Sigmoid colon (tissue), 7 donors: ENCODE results near the gene ENDOG. TPM values are rescaled to one million over a fixed set of nuclear protein-coding genes. Genes with fewer than 3 reads are reported as not detected.
A peak's percentile ranks its signal among the peaks of the same experiment; 100 is the strongest.

Experiments
- DNase-seq: peaks from one replicate; pipeline ENCODE4 v3.0.0-alpha.2; 2019
- H3K27ac ChIP-seq, 4 donors: fragments of 200-600 bp; sonication (generic); one replicate each; pipeline ENCODE4 v1.5.1; 2016 to 2019; ENCODE audit warnings: mild to moderate bottlenecking in 1 of 4
- H3K27me3 ChIP-seq, 3 donors: fragments of 200-600 bp; sonication (generic); one replicate each; pipeline ENCODE4 v1.5.1; 2019; ENCODE audit warnings: mild to moderate bottlenecking in 1 of 3
- H3K36me3 ChIP-seq, 4 donors: fragments of 200-600 bp; sonication (generic); one replicate each; pipeline ENCODE4 v1.5.1; 2016 to 2019
- H3K4me1 ChIP-seq, 4 donors: fragments of 200-600 bp; sonication (generic); one replicate each; pipeline ENCODE4 v1.5.1; 2017 to 2019
- H3K4me3 ChIP-seq, 4 donors: fragments of 200-600 bp; sonication (generic); one replicate each; pipeline ENCODE4 v1.5.1; 2017 to 2019; ENCODE audit warnings: mild to moderate bottlenecking in 2 of 4, moderate library complexity in 1 of 4
- H3K9me3 ChIP-seq, 4 donors: fragments of 200-600 bp in 3 of 4; sonication (generic) in 3 of 4; one replicate each; pipeline versions ENCODE4 v1.5.1 to v1.6.1; 2013 to 2019
- EP300 ChIP-seq, 4 donors: sonication (generic); formaldehyde crosslinking; IDR thresholded peaks; one replicate each; pipeline ENCODE4 v1.6.1; 2017; ENCODE audit warnings: antibody characterized with exemption in 4 of 4
- POLR2A ChIP-seq, 2 donors: fragments of 450-650 bp; IDR thresholded peaks; one replicate each; pipeline ENCODE4 v1.6.1; 2016; ENCODE audit warnings: antibody characterized with exemption in 2 of 2, mild to moderate bottlenecking in 2 of 2, moderate library complexity in 2 of 2
- POLR2AphosphoS5 ChIP-seq, 4 donors: sonication (generic); formaldehyde crosslinking; IDR thresholded peaks; one replicate each; pipeline ENCODE4 v1.6.1; 2017; ENCODE audit warnings: antibody characterized with exemption in 4 of 4
- WGBS, 2 donors: extraction: QIAGEN DNeasy Blood & Tissue Kit; methylation state at CpG; one replicate each; pipeline ENCODE4 v1.1.7; 2013; 5-methylcytosine and 5-hydroxymethylcytosine counted together
- intact Hi-C: fragments of 100-400 bp; cut with DNase I; formaldehyde crosslinking; loops from one replicate; pipeline ENCODE4 v1.15.1; 2023
- polyA plus RNA-seq, 3 donors: library from polyadenylated mRNA; stranded (reverse); fragments of 200-250 nt; gene quantifications; one replicate each; pipeline ENCODE4 v1.2.3, GENCODE V29; 2013
- total RNA-seq, 4 donors: library from RNA; depleted of rRNA; stranded (reverse); fragments of >200 nt; gene quantifications; one replicate each; pipeline ENCODE4 v1.1.0, GENCODE V29; 2016
- TF ChIP-seq, protein P1 (sequence below), 4 experiments: fragments of 450-650 bp in 3 of 4; fragments of 200-600 bp in 1 of 4; IDR thresholded peaks; one replicate each; pipeline ENCODE4 v1.5.1; 2016 to 2019; ENCODE audit warnings: antibody characterized with exemption in 4 of 4, mild to moderate bottlenecking in 3 of 4, moderate library complexity in 2 of 4
- donor health status: healthy with polysubstance abuse.
- donor health status: Bipolar disorder and iron deficiency.
- donor health status: healthy.

ENDOG gene
- total and polyA plus RNA-seq, 7 donors, result 5.9 to 49.0 (median 15.7) TPM

DNA sequence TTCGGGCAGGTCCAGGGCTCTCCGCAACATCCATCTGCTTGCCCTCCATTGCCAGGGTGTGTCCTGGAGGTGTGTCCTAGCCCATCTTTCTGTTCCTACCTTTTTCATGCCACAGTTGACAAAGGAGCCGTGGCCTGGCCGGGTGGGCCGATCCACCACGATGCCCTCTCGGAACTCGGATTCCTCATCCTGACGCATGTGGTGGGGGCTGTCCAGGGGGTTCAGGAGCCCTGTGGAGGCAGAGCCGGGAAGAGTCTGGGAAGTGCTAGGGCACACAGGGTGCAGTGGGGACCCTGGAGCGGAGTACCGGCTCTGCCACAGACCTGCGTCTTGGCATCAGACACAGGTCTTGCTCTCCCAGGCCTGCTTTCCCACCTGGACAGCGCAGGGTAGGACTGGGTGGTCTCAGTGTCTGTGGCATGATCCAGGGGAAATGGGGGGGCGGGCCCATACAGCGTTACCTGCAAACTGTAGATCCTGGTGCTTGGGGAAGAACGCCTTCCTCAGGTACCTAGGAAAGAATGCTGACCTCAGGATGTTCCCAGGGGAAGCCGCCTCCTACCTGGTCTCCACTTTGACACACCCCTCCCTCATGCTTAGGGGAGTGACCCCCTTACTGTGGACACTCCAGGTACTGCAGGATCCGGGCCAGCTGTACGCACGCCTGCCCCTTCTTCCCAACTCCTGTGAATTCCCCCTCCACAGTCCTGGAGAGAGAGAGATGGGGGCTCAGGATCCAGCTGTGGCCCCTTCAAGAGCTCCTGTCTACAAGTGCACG, 7.8 kb downstream of the ENDOG start:
- peaks cover 0 to 18% (median 15%) of the 10 kb centered on the region in 4 donors for H3K4me1 ChIP-seq
- intact Hi-C loops, result no loop called here
- TF ChIP-seq POLR2A (IDR thresholded peaks at IDR 0.05) (no peak), POLR2AphosphoS5 (IDR thresholded peaks at IDR 0.05) (no peak), EP300 (IDR thresholded peaks at IDR 0.05) (no peak)
- TF ChIP-seq, protein P1, sequence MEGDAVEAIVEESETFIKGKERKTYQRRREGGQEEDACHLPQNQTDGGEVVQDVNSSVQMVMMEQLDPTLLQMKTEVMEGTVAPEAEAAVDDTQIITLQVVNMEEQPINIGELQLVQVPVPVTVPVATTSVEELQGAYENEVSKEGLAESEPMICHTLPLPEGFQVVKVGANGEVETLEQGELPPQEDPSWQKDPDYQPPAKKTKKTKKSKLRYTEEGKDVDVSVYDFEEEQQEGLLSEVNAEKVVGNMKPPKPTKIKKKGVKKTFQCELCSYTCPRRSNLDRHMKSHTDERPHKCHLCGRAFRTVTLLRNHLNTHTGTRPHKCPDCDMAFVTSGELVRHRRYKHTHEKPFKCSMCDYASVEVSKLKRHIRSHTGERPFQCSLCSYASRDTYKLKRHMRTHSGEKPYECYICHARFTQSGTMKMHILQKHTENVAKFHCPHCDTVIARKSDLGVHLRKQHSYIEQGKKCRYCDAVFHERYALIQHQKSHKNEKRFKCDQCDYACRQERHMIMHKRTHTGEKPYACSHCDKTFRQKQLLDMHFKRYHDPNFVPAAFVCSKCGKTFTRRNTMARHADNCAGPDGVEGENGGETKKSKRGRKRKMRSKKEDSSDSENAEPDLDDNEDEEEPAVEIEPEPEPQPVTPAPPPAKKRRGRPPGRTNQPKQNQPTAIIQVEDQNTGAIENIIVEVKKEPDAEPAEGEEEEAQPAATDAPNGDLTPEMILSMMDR (IDR thresholded peaks at IDR 0.05), result no peak
- no peaks in the 10 kb centered on the region for H3K27me3 ChIP-seq
- peaks cover 0 to 65% (median 19%) of the 10 kb centered on the region in 4 donors for H3K36me3 ChIP-seq
- no peak overlapping the region for H3K4me3 ChIP-seq
- H3K27ac ChIP-seq, result no peak overlapping the region
- DNase-seq, result no peak
- no peaks in the 10 kb centered on the region for H3K9me3 ChIP-seq
- WGBS, 2 donors, result 95% methylated on average over 22 of the region's 22 CpGs

DNA sequence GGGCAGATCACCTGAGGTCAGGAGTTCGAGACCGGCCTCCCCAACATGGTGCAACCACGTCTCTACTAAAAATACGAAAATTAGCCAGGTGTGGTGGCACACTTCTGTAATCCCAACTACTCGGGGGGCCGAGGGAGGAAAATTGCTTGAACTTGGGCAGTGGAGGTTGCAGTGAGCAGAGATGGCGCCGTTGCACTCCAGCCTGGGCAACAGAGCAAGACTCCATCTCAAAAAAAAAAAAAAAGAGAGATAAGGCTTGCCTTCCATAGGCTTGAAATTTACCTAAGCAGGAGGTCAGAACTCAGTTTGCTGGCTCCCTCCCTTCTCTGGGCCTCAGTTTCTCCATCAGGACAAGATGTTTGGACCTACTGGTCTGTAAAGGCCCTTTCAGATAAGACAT, 10.0 kb downstream of the ENDOG start:
- no peak for DNase-seq
- H3K9me3 ChIP-seq, result no peaks in the 10 kb centered on the region
- TF ChIP-seq POLR2AphosphoS5 (IDR thresholded peaks at IDR 0.05) (no peak), EP300 (IDR thresholded peaks at IDR 0.05) (no peak), POLR2A (IDR thresholded peaks at IDR 0.05) (no peak)
- TF ChIP-seq, protein P1 (IDR thresholded peaks at IDR 0.05), result no peak
- peaks cover 0 to 49% (median 9%) of the 10 kb centered on the region in 4 donors for H3K36me3 ChIP-seq
- 94 to 95% methylated on average over 8 of the region's 8 CpGs for WGBS, 2 donors
- intact Hi-C loops, result no loop called here
- peaks cover 0 to 18% (median 15%) of the 10 kb centered on the region in 4 donors for H3K4me1 ChIP-seq
- peak overlapping the region in 1 of 4 donors; percentile 69 for H3K4me3 ChIP-seq
- no peaks in the 10 kb centered on the region for H3K27me3 ChIP-seq
- H3K27ac ChIP-seq, result no peak overlapping the region

DNA sequence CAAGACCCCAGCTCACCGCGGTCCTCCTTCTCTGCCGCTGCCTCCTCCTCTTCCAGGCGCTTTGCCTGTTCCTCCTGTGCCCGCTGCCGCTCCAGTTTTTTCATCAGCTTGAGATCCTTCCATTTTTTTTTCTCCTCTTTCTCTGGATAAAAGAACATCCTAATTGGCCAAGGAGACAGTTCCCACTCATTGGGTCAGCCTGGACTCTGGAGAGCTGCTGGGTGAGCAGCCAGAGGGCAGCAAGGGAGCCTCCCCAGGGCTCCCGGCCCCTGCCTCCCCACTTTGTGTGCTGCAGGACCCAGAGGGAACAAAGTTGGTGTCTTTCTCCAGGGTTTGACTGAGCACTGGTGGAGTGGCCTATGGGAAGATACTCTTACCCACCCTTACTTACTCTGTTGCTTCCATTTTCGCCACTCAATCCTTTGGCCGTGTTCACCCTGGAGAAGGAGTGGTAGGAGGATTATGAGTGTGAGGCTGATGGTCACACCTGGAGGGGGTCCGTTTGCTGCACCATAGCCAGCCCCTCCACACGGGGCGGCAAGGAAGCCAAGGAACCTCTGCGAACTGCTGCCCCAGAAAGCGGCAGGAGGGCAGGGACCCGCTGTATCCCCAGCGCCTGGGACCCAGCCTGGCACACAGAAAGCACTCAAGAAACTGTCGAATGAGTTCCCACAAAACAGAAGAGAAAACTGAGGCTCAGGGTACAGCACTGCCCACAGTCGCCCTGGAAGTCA, 10.6 kb downstream of the ENDOG start:
- Histone ChIP-seq H3K27me3 (no peaks in the 10 kb centered on the region), H3K4me1 (peaks cover 0 to 18% (median 15%) of the 10 kb centered on the region in 4 donors), H3K9me3 (no peaks in the 10 kb centered on the region), H3K4me3 (peak overlapping the region; percentile 69 to 93 (median 83)), H3K27ac (peak overlapping the region; percentile 55 to 83 (median 78)), H3K36me3 (peaks cover 0 to 45% (median 9%) of the 10 kb centered on the region in 4 donors)
- intact Hi-C loops, result no loop called here
- WGBS, 2 donors, result 33 to 35% methylated on average over 18 of the region's 18 CpGs
- no peak for TF ChIP-seq POLR2AphosphoS5 (IDR thresholded peaks at IDR 0.05)
- TF ChIP-seq, protein P1 (IDR thresholded peaks at IDR 0.05), result no peak
- TF ChIP-seq EP300 (IDR thresholded peaks at IDR 0.05), result no peak
- TF ChIP-seq POLR2A (IDR thresholded peaks at IDR 0.05), result no peak
- DNase-seq, result no peak

DNA sequence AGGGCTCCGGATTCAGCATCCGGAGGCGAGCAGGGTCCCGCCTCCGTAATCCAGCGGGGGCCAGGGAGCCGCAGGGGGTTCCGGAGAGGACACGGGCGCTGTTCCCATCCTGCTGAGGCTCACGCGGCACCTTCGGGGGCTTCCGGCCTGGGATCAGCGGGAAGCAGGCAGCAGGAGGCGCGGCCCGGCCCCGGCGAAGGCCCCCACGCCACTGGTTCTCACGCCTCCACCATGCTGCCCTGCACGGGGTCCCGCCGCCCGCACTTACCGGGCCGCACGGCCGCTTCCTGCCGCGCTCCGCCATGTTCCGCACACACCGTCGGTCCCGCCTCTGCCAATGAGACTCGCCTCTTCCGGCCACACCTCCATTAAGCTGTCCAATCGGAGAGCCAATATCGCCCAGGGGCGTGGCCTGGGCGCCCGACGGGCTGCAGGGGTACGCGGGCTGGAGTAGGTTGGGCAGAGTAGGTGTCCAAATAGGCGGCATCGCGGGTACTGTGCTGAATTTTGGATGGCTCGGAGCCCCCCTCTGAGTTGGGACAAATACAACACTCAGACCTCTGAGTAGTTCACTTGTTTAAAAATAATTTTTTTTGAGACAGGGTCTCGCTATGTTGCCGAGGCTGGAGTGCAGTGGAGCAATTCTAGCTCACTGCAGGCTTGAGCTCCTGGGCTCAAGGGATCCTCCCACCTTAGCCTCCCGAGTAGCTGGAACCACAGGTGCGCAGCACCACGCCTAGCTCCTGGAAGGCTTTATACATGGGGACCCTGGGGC, 11.4 kb downstream of the ENDOG start, which contains the start of gene SPOUT1:
Gene SPOUT1 (minus strand): TSS at position 318 of the 775 bp plus-strand sequence. CDS start 14 bp downstream, at position 304.
- Histone ChIP-seq H3K4me1 (peaks cover 0 to 18% (median 15%) of the 10 kb centered on the region in 4 donors), H3K27me3 (no peaks in the 10 kb centered on the region), H3K4me3 (peak within 1 kb of the TSS; percentile 69 to 93 (median 83)), H3K27ac (peak within 1 kb of the TSS; percentile 55 to 83 (median 78)), H3K9me3 (no peaks in the 10 kb centered on the region), H3K36me3 (peaks cover 0 to 37% (median 6%) of the 10 kb centered on the region in 4 donors)
- TF ChIP-seq EP300 (IDR thresholded peaks at IDR 0.05) (no peak), POLR2AphosphoS5 (IDR thresholded peaks at IDR 0.05) (peak in 3 of 4 donors; percentile 42 to 86 (median 83))
- 0 to 1% methylated on average over 56 of the region's 56 CpGs for WGBS, 2 donors
- intact Hi-C loops, result no loop called here
- peak; percentile 96 for DNase-seq
